Liver (tissue), 3 donors: ENCODE measurements around the gene AOPEP.

ENCODE experiments used
- EGR1 ChIP-seq, 2 donors: IDR thresholded peaks; 2 replicates each; pipeline ENCODE4 v1.6.1; 2016 to 2018; ENCODE audit warnings: antibody characterized with exemption in 2 of 2, low read depth in 2 of 2
- GABPA ChIP-seq, 2 donors: IDR thresholded peaks in 1 of 2; conservative IDR thresholded peaks in 1 of 2; 2 replicates each; pipeline ENCODE4 v1.6.1; 2016; ENCODE audit warnings: antibody characterized with exemption in 2 of 2, mild to moderate bottlenecking in 1 of 2, moderate library complexity in 1 of 2
- JUND ChIP-seq, 2 donors: IDR thresholded peaks; 2 replicates each; pipeline ENCODE4 v1.6.1; 2016; ENCODE audit warnings: antibody characterized with exemption in 2 of 2
- RXRA ChIP-seq, 2 donors: IDR thresholded peaks; 2 replicates each; pipeline ENCODE4 v1.6.1; 2017 to 2018; ENCODE audit warnings: antibody characterized with exemption in 2 of 2, mild to moderate bottlenecking in 1 of 2
- TAF1 ChIP-seq: conservative IDR thresholded peaks from 2 replicates; pipeline ENCODE4 v1.6.1; 2016; ENCODE audit warnings: antibody characterized with exemption, mild to moderate bottlenecking
- YY1 ChIP-seq: IDR thresholded peaks from 2 replicates; pipeline ENCODE4 v1.6.1; 2016; ENCODE audit warnings: antibody characterized with exemption, mild to moderate bottlenecking
- TF ChIP-seq, protein P1 (sequence below): fragments of 150-350 bp; IDR thresholded peaks from 2 replicates; pipeline ENCODE4 v1.5.1; 2017; ENCODE audit warnings: improper control_type of control experiment, low read depth, low read length; ENCODE audit not compliant: missing input control
- TF ChIP-seq, protein P2 (sequence below): IDR thresholded peaks from 2 replicates; pipeline ENCODE4 v1.6.1; 2016; ENCODE audit warnings: antibody characterized with exemption, mild to moderate bottlenecking
- TF ChIP-seq, protein P3 (sequence below): IDR thresholded peaks from 2 replicates; pipeline ENCODE4 v1.6.1; 2016; ENCODE audit warnings: antibody characterized with exemption
- TF ChIP-seq, protein P4 (sequence below): IDR thresholded peaks from 2 replicates; pipeline ENCODE4 v1.6.1; 2016; ENCODE audit warnings: antibody characterized with exemption
- donor health status: healthy.
- donor health status: healthy.

DNA sequence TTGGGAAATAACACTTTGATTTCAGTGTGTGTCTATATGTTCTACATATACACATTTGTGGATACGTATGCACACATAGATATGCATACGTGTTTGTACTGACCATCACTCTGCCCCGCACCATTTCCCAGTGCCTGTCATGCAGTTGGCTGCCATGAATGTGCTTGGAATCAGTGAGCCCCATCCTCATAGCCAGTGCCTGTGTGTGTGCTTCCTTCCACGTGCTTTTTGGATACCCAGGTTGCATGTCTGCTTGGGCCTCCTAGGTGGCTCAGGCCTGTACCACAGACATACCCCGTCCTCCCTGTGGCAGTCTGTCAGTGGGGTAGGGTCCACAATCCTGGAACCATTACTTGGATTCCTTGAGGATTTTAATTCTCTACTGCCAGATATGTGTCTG lies 347.4 kb downstream of the AOPEP start:
- TF ChIP-seq YY1, result no peak
- TF ChIP-seq, protein P1, sequence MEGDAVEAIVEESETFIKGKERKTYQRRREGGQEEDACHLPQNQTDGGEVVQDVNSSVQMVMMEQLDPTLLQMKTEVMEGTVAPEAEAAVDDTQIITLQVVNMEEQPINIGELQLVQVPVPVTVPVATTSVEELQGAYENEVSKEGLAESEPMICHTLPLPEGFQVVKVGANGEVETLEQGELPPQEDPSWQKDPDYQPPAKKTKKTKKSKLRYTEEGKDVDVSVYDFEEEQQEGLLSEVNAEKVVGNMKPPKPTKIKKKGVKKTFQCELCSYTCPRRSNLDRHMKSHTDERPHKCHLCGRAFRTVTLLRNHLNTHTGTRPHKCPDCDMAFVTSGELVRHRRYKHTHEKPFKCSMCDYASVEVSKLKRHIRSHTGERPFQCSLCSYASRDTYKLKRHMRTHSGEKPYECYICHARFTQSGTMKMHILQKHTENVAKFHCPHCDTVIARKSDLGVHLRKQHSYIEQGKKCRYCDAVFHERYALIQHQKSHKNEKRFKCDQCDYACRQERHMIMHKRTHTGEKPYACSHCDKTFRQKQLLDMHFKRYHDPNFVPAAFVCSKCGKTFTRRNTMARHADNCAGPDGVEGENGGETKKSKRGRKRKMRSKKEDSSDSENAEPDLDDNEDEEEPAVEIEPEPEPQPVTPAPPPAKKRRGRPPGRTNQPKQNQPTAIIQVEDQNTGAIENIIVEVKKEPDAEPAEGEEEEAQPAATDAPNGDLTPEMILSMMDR, result no peak
- no peak for TF ChIP-seq GABPA (IDR thresholded peaks at IDR 0.05 in 1 of 2, conservative IDR thresholded peaks at IDR 0.05 in 1 of 2)
- TF ChIP-seq, protein P2, sequence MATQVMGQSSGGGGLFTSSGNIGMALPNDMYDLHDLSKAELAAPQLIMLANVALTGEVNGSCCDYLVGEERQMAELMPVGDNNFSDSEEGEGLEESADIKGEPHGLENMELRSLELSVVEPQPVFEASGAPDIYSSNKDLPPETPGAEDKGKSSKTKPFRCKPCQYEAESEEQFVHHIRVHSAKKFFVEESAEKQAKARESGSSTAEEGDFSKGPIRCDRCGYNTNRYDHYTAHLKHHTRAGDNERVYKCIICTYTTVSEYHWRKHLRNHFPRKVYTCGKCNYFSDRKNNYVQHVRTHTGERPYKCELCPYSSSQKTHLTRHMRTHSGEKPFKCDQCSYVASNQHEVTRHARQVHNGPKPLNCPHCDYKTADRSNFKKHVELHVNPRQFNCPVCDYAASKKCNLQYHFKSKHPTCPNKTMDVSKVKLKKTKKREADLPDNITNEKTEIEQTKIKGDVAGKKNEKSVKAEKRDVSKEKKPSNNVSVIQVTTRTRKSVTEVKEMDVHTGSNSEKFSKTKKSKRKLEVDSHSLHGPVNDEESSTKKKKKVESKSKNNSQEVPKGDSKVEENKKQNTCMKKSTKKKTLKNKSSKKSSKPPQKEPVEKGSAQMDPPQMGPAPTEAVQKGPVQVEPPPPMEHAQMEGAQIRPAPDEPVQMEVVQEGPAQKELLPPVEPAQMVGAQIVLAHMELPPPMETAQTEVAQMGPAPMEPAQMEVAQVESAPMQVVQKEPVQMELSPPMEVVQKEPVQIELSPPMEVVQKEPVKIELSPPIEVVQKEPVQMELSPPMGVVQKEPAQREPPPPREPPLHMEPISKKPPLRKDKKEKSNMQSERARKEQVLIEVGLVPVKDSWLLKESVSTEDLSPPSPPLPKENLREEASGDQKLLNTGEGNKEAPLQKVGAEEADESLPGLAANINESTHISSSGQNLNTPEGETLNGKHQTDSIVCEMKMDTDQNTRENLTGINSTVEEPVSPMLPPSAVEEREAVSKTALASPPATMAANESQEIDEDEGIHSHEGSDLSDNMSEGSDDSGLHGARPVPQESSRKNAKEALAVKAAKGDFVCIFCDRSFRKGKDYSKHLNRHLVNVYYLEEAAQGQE, result no peak
- TF ChIP-seq, protein P3, sequence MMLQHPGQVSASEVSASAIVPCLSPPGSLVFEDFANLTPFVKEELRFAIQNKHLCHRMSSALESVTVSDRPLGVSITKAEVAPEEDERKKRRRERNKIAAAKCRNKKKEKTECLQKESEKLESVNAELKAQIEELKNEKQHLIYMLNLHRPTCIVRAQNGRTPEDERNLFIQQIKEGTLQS, result no peak
- no peak for TF ChIP-seq JUND (IDR thresholded peaks at IDR 0.05)
- no peak for TF ChIP-seq RXRA (IDR thresholded peaks at IDR 0.05)
- TF ChIP-seq, protein P4, sequence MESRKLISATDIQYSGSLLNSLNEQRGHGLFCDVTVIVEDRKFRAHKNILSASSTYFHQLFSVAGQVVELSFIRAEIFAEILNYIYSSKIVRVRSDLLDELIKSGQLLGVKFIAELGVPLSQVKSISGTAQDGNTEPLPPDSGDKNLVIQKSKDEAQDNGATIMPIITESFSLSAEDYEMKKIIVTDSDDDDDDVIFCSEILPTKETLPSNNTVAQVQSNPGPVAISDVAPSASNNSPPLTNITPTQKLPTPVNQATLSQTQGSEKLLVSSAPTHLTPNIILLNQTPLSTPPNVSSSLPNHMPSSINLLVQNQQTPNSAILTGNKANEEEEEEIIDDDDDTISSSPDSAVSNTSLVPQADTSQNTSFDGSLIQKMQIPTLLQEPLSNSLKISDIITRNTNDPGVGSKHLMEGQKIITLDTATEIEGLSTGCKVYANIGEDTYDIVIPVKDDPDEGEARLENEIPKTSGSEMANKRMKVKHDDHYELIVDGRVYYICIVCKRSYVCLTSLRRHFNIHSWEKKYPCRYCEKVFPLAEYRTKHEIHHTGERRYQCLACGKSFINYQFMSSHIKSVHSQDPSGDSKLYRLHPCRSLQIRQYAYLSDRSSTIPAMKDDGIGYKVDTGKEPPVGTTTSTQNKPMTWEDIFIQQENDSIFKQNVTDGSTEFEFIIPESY, result no peak
- TF ChIP-seq TAF1, result no peak
- TF ChIP-seq EGR1 (IDR thresholded peaks at IDR 0.05; ENCODE audit: low read depth in 2 of 2), result no peak
